GM21576 (cell line): ENCODE measurements around the gene RBM27.
A peak's percentile ranks its signal among the peaks of the same experiment; 100 is the strongest.
"Not testable (repeated sequence)": the region's sequence is repeated elsewhere in the genome, so short reads cannot be mapped to it uniquely, and the experiment has no call there.

Experiments
- ATAC-seq: cut with Tn5 transposase; IDR thresholded peaks from one replicate; pipeline ENCODE4 v1.9.1; 2021; ENCODE audit warnings: mild to moderate bottlenecking, moderate library complexity; ENCODE audit not compliant: unreplicated experiment

RBM27 gene

DNA sequence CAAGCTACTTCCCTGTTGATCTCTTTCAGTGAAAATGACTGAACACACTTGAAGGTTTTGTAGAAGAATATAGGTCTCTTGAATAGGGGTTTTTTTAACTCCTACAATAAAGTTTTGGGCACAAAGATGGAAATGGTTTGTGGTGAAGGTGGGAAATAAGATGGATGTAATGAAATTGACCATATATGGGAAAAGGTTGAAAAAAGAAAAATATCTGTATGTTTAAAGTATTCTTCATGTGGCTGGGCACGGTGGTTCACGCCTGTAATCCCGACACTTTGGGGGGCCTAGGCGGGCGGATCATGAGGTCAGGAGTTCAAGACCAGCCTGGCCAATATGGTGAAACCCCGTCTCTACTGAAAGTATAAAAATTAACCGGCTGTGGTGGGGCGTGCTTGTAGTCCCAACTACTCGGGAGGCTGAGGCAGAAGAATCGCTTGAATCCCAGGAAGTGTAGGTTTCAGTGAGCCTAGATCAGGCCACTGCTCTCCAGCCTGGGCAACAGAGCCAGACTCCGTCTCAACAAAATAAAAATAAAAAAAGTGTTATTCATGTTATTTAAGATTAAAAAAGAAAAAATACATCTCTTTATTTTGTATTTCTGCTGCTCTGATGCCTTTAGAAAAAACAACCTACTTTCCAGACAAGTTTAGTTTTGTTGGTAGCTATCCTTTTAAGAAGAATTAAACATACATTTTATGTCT lies 2.2 kb downstream of the RBM27 start:
- no peak for ATAC-seq

GRCh38 chr5:146206257-146206656 lies 2.9 kb downstream of the RBM27 start:
- no peak for ATAC-seq

DNA sequence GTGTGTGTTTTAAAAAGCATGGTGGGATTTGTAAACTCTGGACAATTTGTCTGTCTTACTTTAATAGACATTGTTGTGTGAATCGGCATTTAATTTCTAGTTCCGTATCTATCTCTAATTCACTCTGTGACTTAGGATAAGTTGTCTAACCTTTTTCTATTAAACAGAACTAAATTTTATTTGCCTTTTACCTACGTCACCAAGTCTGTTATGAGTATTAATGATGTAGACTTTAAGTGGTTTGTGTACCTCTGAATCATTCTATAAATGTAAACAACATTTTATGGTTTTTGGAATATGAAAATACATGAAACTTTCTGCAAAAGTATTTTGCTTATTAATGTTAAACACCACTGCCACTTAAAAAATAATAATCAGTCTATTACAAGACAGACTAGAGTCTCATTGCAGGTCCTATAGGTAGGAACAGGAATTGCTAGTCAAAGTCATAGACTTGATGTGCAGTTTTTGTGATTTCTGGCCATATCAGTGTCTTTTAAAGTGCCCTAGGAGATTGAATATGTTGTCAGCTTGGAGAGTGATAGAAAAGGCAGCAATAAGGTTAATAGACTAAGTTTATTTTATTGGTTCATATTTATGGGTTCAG lies 5.6 kb downstream of the RBM27 start:
- no peak for ATAC-seq

GRCh38 chr5:146209714-146210113 lies 6.3 kb downstream of the RBM27 start:
- no peak for ATAC-seq

DNA sequence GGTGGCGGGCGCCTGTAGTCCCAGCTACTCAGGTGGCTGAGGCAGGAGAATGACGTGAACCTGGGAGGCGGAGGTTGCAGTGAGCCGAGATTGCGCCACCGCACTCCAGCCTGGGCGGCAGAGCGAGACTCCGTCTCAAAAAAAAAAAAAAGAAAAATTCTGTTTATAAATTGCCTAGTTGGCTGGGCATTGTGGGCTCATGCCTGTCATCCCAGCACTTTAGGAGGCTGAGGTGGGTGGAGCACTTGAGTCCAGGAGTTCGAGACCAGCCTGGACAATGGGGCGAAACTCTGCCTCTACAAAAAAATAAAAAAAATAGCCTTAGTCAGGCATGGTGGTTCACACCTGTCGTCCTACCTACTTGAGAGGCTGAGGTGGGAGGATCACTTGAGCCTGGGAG lies 7.4 kb downstream of the RBM27 start:
- not testable (repeated sequence) for ATAC-seq

GRCh38 chr5:146213210-146213826 lies 9.9 kb downstream of the RBM27 start:
- ATAC-seq = no peak

DNA sequence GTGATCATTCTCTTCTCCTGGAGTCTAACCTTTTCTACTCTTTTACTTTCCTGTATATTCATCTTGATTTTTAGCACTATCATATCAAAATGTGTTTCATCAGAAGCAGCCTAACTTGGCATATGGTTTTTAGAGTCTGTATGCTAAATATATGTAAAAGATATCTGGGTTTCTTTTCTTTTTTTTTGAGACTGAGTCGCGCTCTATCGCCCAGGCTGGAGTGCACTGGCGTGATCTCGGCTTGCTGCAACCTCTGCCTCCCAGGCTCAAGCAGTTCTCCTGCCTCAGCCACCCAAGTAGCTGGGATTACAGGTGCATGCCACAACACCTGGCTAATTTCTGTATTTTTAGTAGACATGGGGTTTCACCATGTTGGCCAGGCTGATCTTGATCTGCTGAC lies 11.5 kb downstream of the RBM27 start:
- ATAC-seq = peak; percentile 45

GRCh38 chr5:146218168-146218567 lies 14.8 kb downstream of the RBM27 start:
- ATAC-seq = no peak

DNA sequence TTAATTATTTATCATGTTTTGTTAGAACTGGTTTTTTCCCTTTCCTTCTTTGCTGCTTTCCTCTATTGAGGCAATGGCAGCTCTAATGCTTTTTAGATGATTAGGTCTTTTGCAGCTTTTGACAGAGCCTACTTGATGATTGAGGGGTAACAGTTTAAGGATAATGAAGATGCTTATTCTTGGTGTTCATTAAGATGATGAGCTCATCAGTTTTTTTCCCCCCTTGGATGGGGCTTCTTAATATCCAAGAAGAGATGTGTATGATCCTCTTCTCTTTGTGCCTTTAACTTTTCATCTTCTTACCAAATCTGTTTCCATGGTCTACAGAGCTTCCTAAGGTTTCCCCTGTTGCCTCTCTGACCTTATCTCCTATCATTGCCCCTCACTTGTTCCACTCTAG lies 15.8 kb downstream of the RBM27 start:
- ATAC-seq = no peak

GRCh38 chr5:146221234-146221633 lies 17.8 kb downstream of the RBM27 start:
- ATAC-seq = no peak

GRCh38 chr5:146222005-146222404 lies 18.6 kb downstream of the RBM27 start:
- no peak for ATAC-seq

DNA sequence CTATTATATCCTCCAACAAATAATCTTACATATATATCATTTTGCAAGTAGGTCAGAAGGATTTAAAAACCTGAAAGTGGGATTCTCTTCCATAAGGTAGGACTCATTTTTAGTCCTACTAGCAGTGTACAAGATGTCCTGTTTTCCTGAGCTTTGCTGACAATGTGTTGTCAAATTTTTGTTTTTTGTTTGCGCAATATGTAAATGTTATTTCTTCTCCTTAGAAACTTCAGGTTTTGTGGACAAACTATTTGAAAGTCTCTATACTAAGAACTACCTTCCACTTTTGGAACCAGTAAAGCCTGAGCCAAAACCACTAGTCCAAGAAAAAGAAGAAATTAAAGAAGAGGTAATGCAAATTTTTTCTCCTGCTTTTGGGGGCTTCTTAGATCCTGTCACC lies 19.8 kb downstream of the RBM27 start:
- no peak for ATAC-seq

DNA sequence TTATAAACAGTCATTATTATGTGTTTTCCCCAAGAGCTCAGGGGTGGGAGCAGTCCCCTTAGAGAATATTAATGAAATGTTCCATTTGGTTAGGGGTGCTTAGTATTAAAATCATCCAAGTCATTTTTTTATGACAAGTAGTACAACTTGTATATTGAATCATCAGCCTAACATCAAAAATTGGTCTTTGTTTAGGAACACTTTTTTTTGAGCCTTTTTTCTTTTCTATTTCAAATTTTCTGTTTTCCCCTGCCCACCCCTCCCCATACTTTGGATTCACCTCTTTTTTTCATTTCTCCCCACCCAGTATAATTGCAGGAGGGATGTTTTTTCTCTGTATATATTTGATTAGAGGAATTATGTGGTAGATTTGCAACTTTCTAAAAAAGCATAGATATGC lies 25.8 kb downstream of the RBM27 start:
- no peak for ATAC-seq

- no peak for ATAC-seq
Observed at GRCh38 chr5:146232223-146232622, 28.8 kb downstream of the RBM27 start.

GRCh38 chr5:146233441-146233840 lies 30.0 kb downstream of the RBM27 start:
- ATAC-seq = no peak

DNA sequence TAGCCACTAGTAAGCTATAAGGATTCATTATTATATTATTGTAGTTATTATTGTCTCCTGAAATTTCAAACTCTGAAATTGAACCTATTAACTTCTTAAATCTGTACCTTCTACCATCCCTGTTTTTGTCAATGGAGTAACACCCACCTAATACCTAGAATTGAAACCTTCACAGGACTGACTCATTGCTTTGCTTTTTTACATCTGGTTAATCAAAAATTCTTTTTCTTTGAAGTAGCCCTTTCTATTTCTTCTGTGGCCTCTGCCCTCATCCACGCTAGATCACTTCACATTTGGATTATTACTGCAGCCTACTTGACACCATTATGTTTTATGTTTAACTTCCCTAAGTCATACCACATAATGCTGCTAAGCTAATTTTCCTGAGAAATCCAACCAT lies 35.6 kb downstream of the RBM27 start:
- ATAC-seq = peak; percentile 56

GRCh38 chr5:146240951-146241350 lies 37.5 kb downstream of the RBM27 start:
- no peak for ATAC-seq

GRCh38 chr5:146243247-146243646 lies 39.8 kb downstream of the RBM27 start:
- no peak for ATAC-seq

GRCh38 chr5:146248561-146248960 lies 45.2 kb downstream of the RBM27 start:
- no peak for ATAC-seq

DNA sequence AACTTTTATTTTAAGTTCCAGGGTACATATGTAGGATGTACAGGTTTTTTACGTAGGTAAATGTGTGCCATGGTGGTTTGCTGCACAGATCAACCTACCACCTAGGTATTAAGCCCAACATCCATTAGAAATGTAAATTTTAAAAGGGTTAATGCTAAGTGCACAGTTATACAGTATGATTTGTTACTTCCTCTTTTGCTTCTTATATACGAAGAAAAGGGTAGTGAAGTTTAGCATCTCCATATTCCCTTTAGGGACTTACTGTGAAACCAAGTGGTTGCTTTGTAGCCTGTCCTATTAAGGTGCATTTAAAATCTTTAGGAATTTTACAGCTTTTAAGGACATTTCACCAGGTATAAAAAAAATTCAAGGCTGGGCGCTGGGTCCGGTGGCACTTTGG lies 46.4 kb downstream of the RBM27 start:
- ATAC-seq = peak; percentile 63
